GM12875 (cell line): Measurements from ENCODE around the gene MLN.
A peak's percentile ranks its signal among the peaks of the same experiment; 100 is the strongest.

Experiments used
- H3K4me3 ChIP-seq: one replicate; pipeline ENCODE4 v1.5.1; 2011; ENCODE audit warnings: low read depth, low read length, control low read depth
- TF ChIP-seq, protein P1 (sequence below): IDR thresholded peaks from 2 replicates; pipeline ENCODE4 v1.5.1; 2011; ENCODE audit warnings: low read depth, mild to moderate bottlenecking, control low read depth, inconsistent platforms, low read length, moderate library complexity, borderline replicate concordance; ENCODE audit not compliant: insufficient read depth

The MLN gene

DNA sequence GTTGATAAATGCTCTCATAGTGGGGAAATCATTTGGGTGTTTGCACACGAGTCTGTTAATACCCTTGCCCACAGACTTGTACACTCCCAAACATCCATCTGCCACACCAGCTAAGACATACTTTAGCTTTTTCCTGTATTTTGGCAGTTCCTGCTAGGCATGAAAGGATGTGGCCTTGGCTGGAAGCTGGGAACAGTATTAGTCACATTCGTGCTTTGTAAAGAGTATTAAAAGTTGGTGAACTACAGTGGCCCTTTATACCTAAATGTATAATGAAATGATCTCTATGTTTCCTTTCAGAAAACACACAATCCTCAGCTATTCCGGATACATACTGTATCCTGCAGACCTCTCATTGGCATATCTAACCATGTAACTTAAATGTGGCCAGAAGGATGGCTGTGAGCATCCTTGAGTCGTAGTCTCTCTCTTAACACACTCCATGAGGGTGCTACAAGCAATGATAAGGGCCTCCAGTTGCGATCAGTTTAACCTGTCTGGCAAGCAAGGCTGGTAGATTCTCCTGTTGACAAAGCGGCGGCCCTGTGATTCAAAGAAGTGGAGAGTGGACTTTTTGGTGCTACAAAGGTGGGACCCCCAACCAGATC is 16.4 kb downstream of the MLN start:
- TF ChIP-seq, protein P1, sequence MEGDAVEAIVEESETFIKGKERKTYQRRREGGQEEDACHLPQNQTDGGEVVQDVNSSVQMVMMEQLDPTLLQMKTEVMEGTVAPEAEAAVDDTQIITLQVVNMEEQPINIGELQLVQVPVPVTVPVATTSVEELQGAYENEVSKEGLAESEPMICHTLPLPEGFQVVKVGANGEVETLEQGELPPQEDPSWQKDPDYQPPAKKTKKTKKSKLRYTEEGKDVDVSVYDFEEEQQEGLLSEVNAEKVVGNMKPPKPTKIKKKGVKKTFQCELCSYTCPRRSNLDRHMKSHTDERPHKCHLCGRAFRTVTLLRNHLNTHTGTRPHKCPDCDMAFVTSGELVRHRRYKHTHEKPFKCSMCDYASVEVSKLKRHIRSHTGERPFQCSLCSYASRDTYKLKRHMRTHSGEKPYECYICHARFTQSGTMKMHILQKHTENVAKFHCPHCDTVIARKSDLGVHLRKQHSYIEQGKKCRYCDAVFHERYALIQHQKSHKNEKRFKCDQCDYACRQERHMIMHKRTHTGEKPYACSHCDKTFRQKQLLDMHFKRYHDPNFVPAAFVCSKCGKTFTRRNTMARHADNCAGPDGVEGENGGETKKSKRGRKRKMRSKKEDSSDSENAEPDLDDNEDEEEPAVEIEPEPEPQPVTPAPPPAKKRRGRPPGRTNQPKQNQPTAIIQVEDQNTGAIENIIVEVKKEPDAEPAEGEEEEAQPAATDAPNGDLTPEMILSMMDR = no peak
- peak overlapping the region; percentile 79 for H3K4me3 ChIP-seq

DNA sequence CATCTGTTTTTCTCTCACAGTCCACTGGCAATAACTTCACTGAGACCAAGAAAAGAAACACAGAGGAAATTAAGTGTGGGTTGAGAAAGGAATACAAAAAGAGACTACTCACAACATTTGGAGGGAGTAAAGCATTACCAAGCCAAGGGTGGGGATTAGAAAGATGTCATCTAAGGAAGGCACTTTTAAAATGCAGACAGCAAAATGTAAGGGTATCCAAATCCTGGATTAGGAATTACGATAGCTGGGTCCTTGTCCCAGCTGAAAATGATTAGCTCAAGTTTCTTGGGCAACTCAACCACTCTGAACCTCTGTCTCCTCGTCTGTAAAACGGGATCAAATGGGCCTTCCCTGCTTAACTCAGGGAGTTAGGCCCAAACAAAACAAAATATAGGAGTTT is 17.1 kb downstream of the MLN start:
- TF ChIP-seq, protein P1 = no peak
- no peak overlapping the region for H3K4me3 ChIP-seq

DNA sequence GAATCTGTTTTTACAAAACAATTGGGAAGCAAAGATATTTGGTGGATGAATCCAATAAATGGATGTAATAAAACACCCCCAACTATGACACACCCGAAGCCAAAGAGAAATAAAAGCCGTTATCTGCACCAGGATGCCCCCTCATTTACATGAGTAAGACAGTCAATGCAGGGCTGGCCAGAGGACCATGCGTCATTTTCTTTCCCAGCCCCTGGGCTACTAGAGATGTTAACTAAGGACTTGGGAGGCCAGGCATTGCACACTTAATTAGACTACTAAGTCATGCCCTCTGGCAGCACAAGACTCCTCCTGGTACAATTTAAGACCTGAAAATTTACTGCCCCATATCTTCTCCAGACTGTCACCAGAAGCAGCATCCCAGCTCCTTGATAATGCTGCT is 18.0 kb downstream of the MLN start:
- TF ChIP-seq, protein P1 = no peak
- no peak overlapping the region for H3K4me3 ChIP-seq

DNA sequence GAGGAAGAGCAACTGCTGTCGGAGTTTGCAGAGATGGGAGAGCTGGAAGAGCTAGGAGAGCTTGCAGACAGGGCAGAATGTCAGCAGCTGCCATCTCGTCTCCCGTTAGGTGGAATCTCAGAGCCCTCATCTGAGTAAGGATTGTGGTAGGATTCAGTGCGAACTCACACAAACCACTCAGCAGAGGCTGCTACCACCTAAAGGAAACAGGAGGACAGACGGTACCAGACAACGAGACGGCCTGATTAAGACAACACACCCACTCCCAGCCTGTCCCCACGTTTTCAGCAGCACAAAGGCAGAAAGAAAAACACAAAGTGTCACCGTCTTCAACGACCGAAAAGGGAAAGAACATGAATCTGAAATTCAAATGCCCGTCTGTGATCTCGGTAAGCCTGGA is 19.0 kb downstream of the MLN start:
- TF ChIP-seq, protein P1 = no peak
- H3K4me3 ChIP-seq = no peak overlapping the region

DNA sequence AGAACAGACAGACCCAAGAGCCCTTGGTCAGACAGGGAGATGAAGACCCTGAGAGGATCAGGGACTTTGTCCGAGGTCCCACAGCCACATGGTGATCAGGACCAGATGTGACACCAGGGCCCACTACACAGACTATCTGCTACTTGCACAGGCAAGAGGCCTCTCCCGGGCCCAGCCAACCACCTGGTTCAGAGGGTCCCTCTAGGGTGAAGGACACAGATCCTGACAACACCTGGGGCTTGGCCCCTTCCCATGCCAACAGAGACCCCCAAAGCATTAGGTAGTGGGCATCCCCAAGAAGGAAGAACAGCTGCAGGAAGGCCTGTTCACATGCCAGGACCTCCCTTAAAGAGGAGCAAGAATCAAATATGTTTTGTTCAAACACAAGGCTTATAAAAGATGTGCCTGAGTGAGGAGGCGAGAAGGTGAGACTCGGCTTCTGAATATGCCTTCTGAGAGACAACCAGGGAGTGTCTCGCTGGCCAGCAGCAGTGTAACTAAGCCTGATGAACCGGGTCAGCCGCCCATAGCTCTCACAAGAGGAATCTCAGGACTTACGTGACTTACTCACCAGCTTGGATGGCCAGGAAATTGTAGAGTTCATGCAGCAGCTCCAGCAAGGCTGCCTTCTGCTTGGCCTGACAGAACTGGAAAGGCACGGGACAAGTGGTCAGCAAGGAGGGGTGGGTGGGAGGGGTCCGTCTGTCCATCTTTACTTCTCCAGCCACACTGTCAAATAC is 19.9 kb downstream of the MLN start:
- TF ChIP-seq, protein P1 = no peak
- no peak overlapping the region for H3K4me3 ChIP-seq

DNA sequence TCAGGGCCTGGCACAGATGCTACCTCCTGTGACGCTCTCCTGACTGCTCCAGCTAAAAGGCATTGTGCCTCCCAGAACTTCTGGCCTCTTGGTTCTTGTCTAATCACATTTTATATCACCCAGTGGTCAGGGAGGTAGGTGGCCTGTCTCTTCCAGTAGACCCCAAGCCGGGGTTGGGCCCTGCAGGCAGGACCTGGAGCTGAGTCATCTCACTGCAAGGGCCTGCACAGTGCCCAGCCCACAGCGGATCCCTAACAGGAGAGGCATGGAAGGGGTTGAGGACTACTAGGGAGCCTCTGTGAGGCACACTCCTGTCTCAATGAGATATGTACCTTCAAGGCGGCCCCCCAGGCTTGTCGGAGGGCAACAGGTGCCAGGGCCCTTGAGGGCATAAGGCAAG is 21.2 kb downstream of the MLN start:
- H3K4me3 ChIP-seq = no peak overlapping the region
- TF ChIP-seq, protein P1 = no peak
